ENCODE results near the gene NUDT2.
"Not testable (repeated sequence)": the region's sequence is repeated elsewhere in the genome, so short reads cannot be mapped to it uniquely, and the experiment has no call there.

NUDT2 gene

GRCh38 chr9:34337403-34337802, 8.0 kb downstream of the NUDT2 start:
- DNase-seq, result peak; percentile 9

- DNase-seq, result not testable (repeated sequence)
Measured at GRCh38 chr9:34338079-34338478, 8.7 kb downstream of the NUDT2 start.

GRCh38 chr9:34338665-34339385, 9.5 kb downstream of the NUDT2 start:
- DNase-seq, result no peak

GRCh38 chr9:34341659-34342295, 12.4 kb downstream of the NUDT2 start:
- DNase-seq, result no peak

- no peak for DNase-seq
Measured at GRCh38 chr9:34343090-34343489, 13.7 kb downstream of the NUDT2 start.

GRCh38 chr9:34343605-34344004, 14.2 kb downstream of the NUDT2 start:
- no peak for DNase-seq

GRCh38 chr9:34346873-34347799, 17.8 kb downstream of the NUDT2 start:
- DNase-seq, result no peak

- no peak for DNase-seq
Measured at GRCh38 chr9:34347800-34348158, 18.4 kb downstream of the NUDT2 start.

GRCh38 chr9:34349324-34349723, 20.0 kb downstream of the NUDT2 start:
- no peak for DNase-seq

GRCh38 chr9:34352122-34352652, 22.8 kb downstream of the NUDT2 start:
- DNase-seq, result not testable (repeated sequence)

- DNase-seq, result not testable (repeated sequence)
Measured at GRCh38 chr9:34352957-34353356, 23.6 kb downstream of the NUDT2 start.

- no peak for DNase-seq
Measured at GRCh38 chr9:34362614-34363214, 33.3 kb downstream of the NUDT2 start.

GRCh38 chr9:34363619-34364351, 34.4 kb downstream of the NUDT2 start:
- no peak for DNase-seq

- DNase-seq, result no peak
Measured at GRCh38 chr9:34365282-34365681, 35.9 kb downstream of the NUDT2 start.

- DNase-seq, result no peak
Measured at GRCh38 chr9:34366365-34366764, 37.0 kb downstream of the NUDT2 start.

GRCh38 chr9:34367751-34368410, 38.5 kb downstream of the NUDT2 start:
- not testable (repeated sequence) for DNase-seq

GRCh38 chr9:34368796-34369195, 39.4 kb downstream of the NUDT2 start:
- DNase-seq, result not testable (repeated sequence)

- no peak for DNase-seq
Measured at GRCh38 chr9:34369636-34370035, 40.3 kb downstream of the NUDT2 start.

- no peak for DNase-seq
Measured at GRCh38 chr9:34370335-34370969, 41.1 kb downstream of the NUDT2 start.

- peak; percentile 43 for DNase-seq
Measured at GRCh38 chr9:34370970-34371880, 41.9 kb downstream of the NUDT2 start.

Measured in CD4-positive, alpha-beta T cell treated with Interleukin-17A for 1 hour (primary cell).